Pancreas (tissue), 10 donors: ENCODE measurements around the gene CD96. TPM values are rescaled to one million over a fixed set of nuclear protein-coding genes. Genes with fewer than 3 reads are reported as not detected.

Experiments used
- ATAC-seq, 4 donors: fragments of 200-7000 bp; cut with Tn5 transposase; one replicate each; pipeline versions ENCODE4 v1.8.0 to v1.9.1; 2020; ENCODE audit warnings: mild to moderate bottlenecking in 4 of 4, moderate library complexity in 4 of 4
- DNase-seq, 6 donors: peaks; one replicate each; pipeline ENCODE4 v3.0.0-alpha.2; 2020
- FAIRE-seq: peaks from 2 replicates; lab custom pipeline; 2012; peaks lifted over from hg19 to GRCh38; lab: Jason Lieb, UNC
- H3K27ac ChIP-seq, 4 donors: fragments of 200-600 bp; sonication (generic); 1 replicate in 3 of 4; 2 replicates in 1 of 4; pipeline versions ENCODE4 v1.5.0 to v1.8.0; 2020
- H3K27me3 ChIP-seq, 4 donors: fragments of 200-600 bp; one replicate each; pipeline ENCODE4 v1.8.0; 2021
- H3K36me3 ChIP-seq, 3 donors: fragments of 200-600 bp; sonication (generic) in 1 of 3; one replicate each; pipeline versions ENCODE4 v1.5.0 to v1.8.0; 2020 to 2021
- H3K4me1 ChIP-seq, 3 donors: fragments of 200-600 bp; one replicate each; pipeline ENCODE4 v1.8.0; 2021
- H3K4me3 ChIP-seq, 4 donors: fragments of 200-600 bp; sonication (generic) in 2 of 4; one replicate each; pipeline versions ENCODE4 v1.5.0 to v1.8.0; 2020 to 2021
- H3K9me3 ChIP-seq, 4 donors: fragments of 200-600 bp; one replicate each; pipeline ENCODE4 v1.8.0; 2021
- CTCF ChIP-seq, 4 donors: fragments of 200-600 bp; sonication (generic) in 3 of 4; IDR thresholded peaks; one replicate each; pipeline versions ENCODE4 v1.5.0 to v1.8.0; 2021; ENCODE audit warnings: antibody characterized with exemption in 4 of 4
- WGBS, 2 donors: extraction: QIAGEN DNeasy Blood & Tissue Kit; methylation state at CpG; one replicate each; pipeline ENCODE4 v1.1.7; 2013; 5-methylcytosine and 5-hydroxymethylcytosine counted together
- intact Hi-C, 3 donors: fragments of 100-400 bp; cut with DNase I; formaldehyde crosslinking; loops; one replicate each; pipeline versions ENCODE4 v1.11.1 to v1.14.2; 2022
- polyA plus RNA-seq, 2 donors: library from polyadenylated mRNA; stranded (reverse); fragments of 200-250 nt; gene quantifications; one replicate each; pipeline ENCODE4 v1.2.3, GENCODE V29; 2013
- total RNA-seq, 6 donors: library from RNA; stranded (reverse); fragmentation: NEBNext Ultra II Directional in 4 of 6; extraction: Animal tissue kit (Norgen Biotek cat#: 25700) in 4 of 6; gene quantifications; one replicate each; pipeline versions ENCODE4 v1.2.1 to v1.2.4, GENCODE V29; 2021 to 2023
- donor health status: healthy with polysubstance abuse.
- donor health status: DM: no; HTN: no; CAD: no; lungs with moderate emphysema.
- donor health status: DM: no; HTN: no; CAD: no.
- donor health status: control.
- donor health status: control.
- donor health status: Bipolar disorder and iron deficiency.
- donor health status: DM: yes; HTN: yes; CAD: no.
- donor health status: DM: no; HTN: no; CAD: no.
- donor health status: DM: no; HTN: no; CAD: no.
- donor health status: DM: yes; HTN: yes; CAD: no.

Gene CD96
- total and polyA plus RNA-seq, 8 donors: 0.12 to 1.9 (median 0.47) TPM

- no peak overlapping the region for H3K4me3 ChIP-seq
- H3K27ac ChIP-seq: no peak overlapping the region
- DNase-seq: no peak
- H3K9me3 ChIP-seq: no peaks in the 10 kb centered on the region
- 61 to 84% methylated on average over 3 of the region's 3 CpGs for WGBS, 2 donors
- ATAC-seq: no peak
- H3K27me3 ChIP-seq: no peaks in the 10 kb centered on the region
- no peaks in the 10 kb centered on the region for H3K4me1 ChIP-seq
- no peak for FAIRE-seq
- no peak for TF ChIP-seq CTCF (IDR thresholded peaks at IDR 0.05)
- intact Hi-C loops: no loop called here
- H3K36me3 ChIP-seq: no peaks in the 10 kb centered on the region
These were observed 158.1 kb downstream of the CD96 start for GRCh38 chr3:111700054-111700453.

- ATAC-seq (no peak), DNase-seq (no peak), FAIRE-seq (no peak)
- H3K4me1 ChIP-seq: no peaks in the 10 kb centered on the region
- no peaks in the 10 kb centered on the region for H3K27me3 ChIP-seq
- no peak overlapping the region for H3K4me3 ChIP-seq
- no peaks in the 10 kb centered on the region for H3K9me3 ChIP-seq
- H3K36me3 ChIP-seq: no peaks in the 10 kb centered on the region
- 69 to 70% methylated on average over 2 of the region's 2 CpGs for WGBS, 2 donors
- no peak for TF ChIP-seq CTCF (IDR thresholded peaks at IDR 0.05)
- H3K27ac ChIP-seq: no peak overlapping the region
- intact Hi-C loops: no loop called here
These were observed 159.4 kb downstream of the CD96 start for GRCh38 chr3:111701292-111701906.

Other genes starting within 250 kb of the CD96 start
- under 1 TPM in 1 of 6 donors, not detected in 5; 0.22 TPM for gene ZBED2, start 53.1 kb downstream of the CD96 start, total RNA-seq
- gene ZBED2, start 53.1 kb downstream of the CD96 start, polyA plus RNA-seq: under 1 TPM in 1 of 2 donors, not detected in 1; 0.02 TPM
- gene PLCXD2, start 132.5 kb downstream of the CD96 start, total RNA-seq: 10 to 100 TPM in 3 of 6 donors, 1 to 10 TPM in 3; 6.1 to 12.1 (median 9.4) TPM
- 10 to 100 TPM; 23.1 to 23.6 TPM for gene PLCXD2, start 132.5 kb downstream of the CD96 start, polyA plus RNA-seq